ENCODE data around the gene SLCO1C1. TPM values are rescaled to one million over a fixed set of nuclear protein-coding genes. Genes with fewer than 3 reads are reported as not detected.

The SLCO1C1 gene, protein sequence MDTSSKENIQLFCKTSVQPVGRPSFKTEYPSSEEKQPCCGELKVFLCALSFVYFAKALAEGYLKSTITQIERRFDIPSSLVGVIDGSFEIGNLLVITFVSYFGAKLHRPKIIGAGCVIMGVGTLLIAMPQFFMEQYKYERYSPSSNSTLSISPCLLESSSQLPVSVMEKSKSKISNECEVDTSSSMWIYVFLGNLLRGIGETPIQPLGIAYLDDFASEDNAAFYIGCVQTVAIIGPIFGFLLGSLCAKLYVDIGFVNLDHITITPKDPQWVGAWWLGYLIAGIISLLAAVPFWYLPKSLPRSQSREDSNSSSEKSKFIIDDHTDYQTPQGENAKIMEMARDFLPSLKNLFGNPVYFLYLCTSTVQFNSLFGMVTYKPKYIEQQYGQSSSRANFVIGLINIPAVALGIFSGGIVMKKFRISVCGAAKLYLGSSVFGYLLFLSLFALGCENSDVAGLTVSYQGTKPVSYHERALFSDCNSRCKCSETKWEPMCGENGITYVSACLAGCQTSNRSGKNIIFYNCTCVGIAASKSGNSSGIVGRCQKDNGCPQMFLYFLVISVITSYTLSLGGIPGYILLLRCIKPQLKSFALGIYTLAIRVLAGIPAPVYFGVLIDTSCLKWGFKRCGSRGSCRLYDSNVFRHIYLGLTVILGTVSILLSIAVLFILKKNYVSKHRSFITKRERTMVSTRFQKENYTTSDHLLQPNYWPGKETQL
- total RNA-seq (2022; extraction: Qiagen RNA extraction; ENCODE audit: low read depth): 0.05 TPM in 1 of 5 replicates, not detected in the others

DNA sequence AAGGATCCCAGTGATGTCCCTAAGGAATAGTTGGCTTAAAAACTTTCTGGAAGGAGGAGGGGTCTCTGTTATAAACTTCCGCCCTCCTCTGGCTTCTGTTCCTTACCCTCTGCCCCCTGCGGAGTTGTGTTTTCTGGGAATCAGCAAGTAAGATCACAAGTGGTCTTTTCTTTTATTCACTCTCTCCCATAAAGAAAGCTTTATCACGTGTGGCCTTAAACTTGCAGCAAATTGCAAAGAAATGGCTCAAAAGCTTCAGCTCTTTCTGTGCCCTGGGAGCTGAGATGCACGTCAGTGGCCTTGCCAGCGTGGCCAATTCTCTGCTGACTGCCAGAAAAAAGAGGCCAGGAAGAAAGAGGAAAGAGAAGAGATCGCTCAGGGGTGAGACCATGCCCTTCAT lies at the start of gene SLCO1C1:
Gene SLCO1C1 (plus strand): TSS at position 101 of the 400 bp plus-strand sequence. CDS start 4,245 bp downstream, outside the sequence.

Other genes with a start within 250 kb of the SLCO1C1 start
- gene SLCO1B3, start 115.4 kb downstream of the SLCO1C1 start, total RNA-seq (2022; extraction: Qiagen RNA extraction; ENCODE audit: low read depth): 8.6 to 14.5 TPM (median 12.9 TPM) in 5 replicates

Data from A549 treated with GW870086 at 1 μM for 4 hours (cell line).